NCI-H2107 treated with DMSO at 0.1 percent for 48 hours (cell line): ENCODE data around the gene FCRL1.

Experiments
- DNase-seq: peaks from one replicate; lab custom pipeline; 2025; ENCODE audit not compliant: unreplicated experiment; lab: John Stamatoyannopoulos, UW

The FCRL1 gene

GRCh38 chr1:157803851-157804250 is 16.1 kb downstream of the FCRL1 start:
- no peak for DNase-seq

DNA sequence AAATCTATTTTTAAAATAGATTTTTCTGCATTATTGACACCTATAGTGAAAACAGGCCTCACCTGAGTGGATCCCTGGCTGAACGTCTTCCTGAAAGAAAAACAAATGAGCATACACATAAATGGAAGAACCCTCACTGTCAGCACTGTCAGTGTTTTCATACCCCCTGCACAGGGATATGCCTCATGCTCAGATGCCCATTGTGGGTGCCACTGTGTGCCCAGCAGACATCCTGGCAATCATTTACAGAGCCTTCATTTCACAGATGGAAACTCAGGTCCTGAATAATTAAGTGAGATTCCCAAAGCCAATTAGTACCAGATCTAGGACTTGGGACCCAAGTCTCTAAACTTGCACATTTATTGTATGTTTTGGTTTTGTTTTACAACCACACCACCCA is 19.9 kb downstream of the FCRL1 start:
- DNase-seq = no peak

DNA sequence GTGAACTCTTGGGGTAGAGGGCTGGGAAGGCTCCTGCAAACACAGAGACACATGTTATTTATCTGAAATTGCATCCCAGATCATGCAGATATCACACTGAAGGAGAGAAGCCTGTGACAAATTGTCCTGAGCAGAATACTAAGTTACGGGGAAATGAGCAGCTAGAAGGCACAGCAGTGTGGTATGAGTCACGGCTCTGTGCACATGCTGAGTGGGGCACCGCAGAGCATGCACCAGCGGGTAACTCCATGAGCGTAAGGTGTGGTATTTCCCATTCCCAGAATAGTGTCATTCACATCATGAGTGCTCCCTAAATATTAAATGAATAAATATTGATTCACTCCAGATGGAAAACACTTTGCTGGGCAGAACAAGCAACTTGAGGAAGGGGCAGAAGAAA is 21.7 kb downstream of the FCRL1 start:
- DNase-seq = no peak

DNA sequence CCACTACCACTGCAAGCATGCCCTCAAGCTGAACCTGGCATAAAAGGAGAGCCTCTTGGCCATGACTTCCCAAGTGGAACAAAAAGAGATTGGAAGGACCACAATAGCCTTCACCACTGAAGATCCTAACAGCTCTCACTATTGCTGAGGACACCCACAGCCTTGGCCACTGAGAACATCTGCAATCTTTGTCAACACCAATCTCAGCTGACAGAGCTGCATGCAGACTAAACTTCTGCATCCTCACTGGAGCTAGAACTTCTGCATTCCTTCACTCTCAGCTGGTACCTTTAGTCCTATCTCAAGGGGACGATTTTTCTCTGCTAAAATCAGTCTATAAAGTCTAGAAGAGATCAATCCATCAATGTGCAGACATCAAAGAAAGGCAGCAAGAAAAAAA is 34.7 kb downstream of the FCRL1 start:
- no peak for DNase-seq

- no peak for DNase-seq
Observed at GRCh38 chr1:157784801-157785200, 35.1 kb downstream of the FCRL1 start.

DNA sequence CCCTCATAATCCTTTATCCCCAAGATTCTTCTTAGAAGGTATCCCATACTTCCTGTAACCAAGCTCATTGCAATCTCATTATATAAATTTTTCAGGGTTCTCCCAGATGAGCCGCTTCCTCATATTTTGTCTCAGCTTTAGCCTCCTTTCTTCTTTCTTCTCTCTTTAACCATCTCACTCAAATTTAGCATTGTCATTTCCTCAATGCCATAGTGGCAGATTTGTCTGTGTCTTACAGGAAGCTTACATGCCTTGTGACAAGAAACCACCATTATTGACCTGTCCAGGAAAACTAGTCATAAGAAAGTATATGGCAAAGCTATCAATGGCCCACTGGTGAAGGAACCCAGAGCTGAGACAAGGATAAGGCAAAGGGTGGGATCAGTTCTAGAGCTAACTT is 37.0 kb downstream of the FCRL1 start:
- DNase-seq = no peak

- no peak for DNase-seq
Observed at GRCh38 chr1:157781048-157781447, 38.9 kb downstream of the FCRL1 start.

- no peak for DNase-seq
Observed at GRCh38 chr1:157776971-157777391, 42.9 kb downstream of the FCRL1 start, which contains the start of gene FCRL2. Gene FCRL2, minus strand, starts transcription at chr1:157777132. Its CDS starts 59 bp downstream, at chr1:157777073.

DNA sequence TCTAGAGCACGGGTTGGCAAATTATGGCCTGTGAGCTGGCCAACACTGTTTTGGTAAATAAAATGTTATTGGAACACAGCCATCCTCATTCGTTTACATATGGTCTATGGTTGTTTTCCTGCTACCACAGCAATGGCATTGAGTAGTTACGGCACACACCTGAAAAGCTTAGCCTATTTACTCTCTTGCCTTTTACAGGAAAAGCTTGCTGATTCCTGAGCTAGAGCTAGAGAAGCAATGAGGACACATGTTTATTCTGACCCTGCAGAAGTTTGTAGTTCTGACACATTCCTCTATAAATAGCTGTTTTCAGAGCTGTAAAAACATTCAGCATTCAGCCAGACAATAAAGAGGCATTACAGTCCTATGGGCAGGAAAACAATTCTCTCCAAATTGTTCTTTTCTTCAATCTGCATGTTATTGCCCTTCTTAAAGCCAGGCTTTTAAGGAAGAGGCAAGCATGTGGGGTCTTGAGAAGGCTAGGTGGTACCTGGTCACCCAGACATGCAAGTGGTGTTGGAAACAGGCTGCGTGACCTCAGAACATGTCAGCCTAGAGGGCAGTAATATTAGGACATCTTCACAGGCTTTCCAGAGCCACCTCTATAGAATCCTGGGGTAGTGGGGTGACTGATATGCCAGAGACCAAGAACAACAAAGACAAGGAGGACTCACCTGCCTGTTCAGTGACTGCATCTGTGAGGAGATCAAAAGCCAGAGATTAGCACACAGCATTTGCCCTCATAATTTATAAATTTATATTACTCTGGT is 44.6 kb downstream of the FCRL1 start:
- no peak for DNase-seq

DNA sequence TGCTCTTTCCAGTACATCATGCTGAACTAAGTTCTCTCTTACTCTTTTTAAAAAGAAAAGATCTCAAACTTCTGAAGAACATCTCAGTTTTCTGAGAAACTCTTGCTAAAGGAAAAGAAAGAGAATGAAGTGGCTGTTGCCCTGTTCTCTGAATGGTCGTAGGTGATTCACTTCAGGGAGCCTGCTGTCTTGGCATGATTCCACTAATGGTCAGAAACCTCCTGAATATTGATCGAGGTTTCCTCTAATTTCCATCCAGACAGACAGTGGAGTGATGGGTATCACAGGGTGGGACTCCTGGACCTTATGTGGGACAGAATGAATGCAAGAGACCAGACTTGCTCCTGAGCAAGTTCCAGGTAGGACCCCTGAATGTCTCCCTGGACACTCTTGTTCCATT is 45.5 kb downstream of the FCRL1 start:
- no peak for DNase-seq

- DNase-seq = no peak
Observed at GRCh38 chr1:157773493-157774350, 46.2 kb downstream of the FCRL1 start.

- DNase-seq = no peak
Observed at GRCh38 chr1:157771661-157772425, 48.1 kb downstream of the FCRL1 start.

DNA sequence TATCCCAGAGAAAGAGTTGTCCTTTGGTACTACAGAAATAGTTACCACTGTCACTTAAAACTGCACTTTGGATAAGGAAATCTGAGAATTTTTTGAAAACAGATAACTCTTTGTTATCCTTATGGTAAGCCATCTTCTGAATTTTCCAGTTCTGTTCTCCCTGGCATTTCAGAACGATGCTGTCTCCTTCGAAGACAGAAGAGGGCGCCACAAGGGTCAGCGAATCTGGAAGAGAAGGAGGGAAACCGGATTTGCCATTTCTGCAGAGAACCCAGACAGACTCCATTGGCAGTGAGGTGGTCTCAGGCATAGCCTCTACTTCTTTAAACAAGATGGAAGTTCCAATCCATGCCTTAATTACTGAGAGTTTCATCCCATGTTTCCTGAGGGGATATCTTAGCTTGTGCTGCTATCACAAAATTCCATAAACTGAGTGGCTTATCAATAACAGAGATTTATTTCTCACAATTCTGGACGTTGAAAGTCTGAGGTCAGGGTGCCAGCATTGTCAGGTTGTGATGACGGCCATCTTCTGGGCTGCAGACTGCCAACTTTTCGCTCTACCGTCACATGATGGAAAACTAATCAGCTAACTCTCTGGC is 49.4 kb downstream of the FCRL1 start:
- no peak for DNase-seq

DNA sequence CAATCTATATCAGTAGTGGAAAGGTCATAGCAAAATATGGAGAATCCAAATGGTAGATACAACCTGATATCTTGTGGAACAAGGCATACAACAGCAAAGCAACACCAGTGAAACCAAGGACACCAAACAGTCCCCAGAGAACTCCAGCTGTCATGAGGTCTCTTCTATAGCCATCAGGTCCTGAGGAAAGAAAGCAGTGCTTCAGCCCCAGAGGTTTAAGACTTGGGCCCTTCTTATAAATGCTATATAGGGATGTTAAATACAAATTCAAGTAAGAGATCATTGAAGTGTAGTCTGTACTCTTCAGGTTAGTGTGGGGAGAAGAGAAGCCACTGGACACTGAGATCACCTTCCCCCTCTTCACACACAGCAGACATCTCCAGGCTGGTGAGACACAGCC is 53.1 kb downstream of the FCRL1 start:
- no peak for DNase-seq

DNA sequence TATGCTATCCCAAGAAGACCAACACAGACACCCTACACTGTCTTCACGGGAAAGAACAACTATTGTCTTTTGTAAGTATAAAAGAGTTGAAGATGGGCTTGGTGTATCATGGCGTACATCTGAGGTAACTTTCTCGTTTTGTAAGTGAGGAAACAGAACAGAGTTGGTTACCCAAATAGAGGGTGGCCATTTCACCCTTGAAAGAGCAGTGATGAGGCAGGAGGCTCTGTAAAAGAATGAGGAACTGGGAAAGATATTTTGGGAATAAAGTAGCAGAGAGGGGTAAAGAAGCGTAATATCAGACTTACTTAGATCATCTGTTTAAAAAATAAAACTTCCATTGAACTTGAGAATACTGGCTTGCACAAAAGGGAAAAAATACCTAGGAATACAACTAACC is 61.9 kb downstream of the FCRL1 start:
- DNase-seq = no peak

GRCh38 chr1:157753611-157754010 is 66.3 kb downstream of the FCRL1 start:
- no peak for DNase-seq

GRCh38 chr1:157751283-157751682 is 68.6 kb downstream of the FCRL1 start:
- no peak for DNase-seq

- no peak for DNase-seq
Observed at GRCh38 chr1:157748262-157748817, 71.6 kb downstream of the FCRL1 start.
